Measurements from ENCODE around the gene BPHL.
"Not testable (repeated sequence)": the region's sequence is repeated elsewhere in the genome, so short reads cannot be mapped to it uniquely, and the experiment has no call there.

Gene BPHL

GRCh38 chr6:3157131-3157933 lies 38.8 kb downstream of the BPHL start, which contains the start of gene TUBB2A:
TSS of gene TUBB2A (minus strand) at chr6:3157544. CDS start at chr6:3157463, 81 bp downstream.
- DNase-seq, result peak; percentile 72 to 84

DNA sequence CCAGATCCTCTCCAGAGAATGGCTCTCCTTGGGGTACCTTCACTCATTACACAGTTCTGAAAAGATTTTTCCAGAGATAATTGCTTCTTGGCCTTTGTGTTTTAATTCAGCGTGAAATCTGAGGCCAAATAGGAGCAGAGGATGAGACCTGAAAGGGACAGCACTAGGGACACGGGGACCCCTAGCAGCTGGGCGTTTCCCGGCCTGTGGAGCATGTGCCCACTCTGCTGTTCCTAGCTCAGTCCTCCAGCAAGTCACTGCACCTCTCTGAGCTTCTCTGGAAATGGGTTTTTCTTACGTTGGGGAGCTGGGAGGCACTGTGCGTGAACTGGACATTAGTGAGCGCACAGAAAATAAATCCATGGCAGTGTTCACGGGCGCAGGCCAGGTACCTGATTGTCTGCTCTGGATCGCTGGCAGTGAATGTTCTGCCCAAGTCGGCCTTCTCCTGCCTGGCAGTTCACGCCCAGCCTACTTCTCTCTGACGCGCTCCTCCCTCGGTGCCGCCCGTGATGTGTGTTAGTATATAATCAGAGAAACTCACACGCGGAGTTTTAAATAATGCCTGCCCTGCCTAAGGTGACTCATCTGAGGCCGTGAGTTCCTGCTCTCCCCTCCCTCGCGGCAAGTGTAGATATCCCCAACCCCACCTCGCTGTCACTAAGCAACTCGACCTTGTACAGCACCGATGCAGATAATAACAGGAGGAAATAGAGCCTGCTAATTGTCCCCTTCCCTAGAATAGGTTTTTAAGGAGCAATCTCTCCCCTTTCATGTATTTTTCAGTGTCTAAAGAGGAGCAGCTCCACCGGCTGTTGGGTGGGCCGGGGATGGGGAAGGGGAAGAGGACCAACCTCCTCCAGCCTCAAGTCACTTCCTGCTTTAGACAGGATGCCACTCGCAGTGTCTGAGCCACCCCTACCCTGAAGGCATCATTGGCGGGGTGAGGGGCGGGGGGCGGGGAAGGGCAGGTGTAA lies 41.6 kb downstream of the BPHL start:
- DNase-seq, result no peak

- DNase-seq, result no peak
Observed at GRCh38 chr6:3162067-3162497, 43.6 kb downstream of the BPHL start.

DNA sequence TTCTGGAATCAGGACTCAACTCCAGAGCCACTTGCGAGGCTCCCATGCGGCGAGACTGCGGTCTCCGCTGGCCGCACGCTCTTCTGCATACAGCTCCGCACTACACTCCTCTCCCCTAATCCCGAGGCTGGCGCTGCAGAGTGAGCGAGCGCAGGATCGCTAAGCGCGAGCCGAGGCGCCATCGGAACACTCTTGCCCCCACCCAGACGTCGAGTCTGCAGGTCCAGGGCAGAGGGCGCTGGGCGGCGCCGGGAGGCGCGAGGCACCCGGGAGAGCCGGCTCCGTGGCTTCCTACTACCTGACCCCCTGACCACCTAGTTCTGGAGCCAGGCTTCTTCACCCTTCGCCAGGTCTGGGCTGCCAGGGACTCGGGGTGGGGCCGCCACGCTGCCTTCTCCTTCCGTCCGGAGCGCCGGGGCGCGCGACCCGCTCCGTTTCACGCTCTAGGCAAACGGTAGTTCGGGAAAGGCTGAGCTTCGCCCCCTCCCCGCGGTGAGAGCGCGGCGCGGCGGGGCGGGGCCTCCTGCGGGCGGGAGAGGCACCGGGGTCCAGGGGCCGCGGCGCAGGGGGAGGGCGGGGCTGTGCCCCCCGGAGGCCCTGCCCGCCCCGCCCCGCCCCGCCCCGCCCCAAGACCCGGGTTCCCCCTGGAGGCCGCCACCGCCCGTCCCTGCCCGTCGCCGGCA lies 44.2 kb downstream of the BPHL start:
- peak; percentile 75 to 84 for DNase-seq

- DNase-seq, result no peak
Observed at GRCh38 chr6:3163248-3163594, 44.7 kb downstream of the BPHL start.

DNA sequence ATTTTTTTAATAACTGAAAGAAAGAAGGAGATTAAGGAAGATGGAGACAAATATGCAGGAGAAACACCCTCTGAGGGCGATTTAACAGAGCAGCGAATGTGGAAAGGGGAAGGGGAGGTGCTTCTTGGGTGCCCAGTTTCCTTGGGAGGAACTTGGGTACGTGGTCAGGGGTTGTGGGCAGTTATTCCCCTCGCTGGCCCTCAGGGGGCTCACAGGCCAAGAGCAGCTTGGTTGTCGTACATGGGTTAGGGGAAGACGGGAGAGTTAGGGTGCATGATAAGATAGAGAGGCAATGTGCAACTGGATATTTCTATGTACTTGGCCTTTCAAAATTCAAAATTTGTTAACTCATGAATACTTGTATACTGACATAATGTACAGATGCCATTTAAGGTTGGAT lies 45.9 kb downstream of the BPHL start:
- DNase-seq, result no peak

DNA sequence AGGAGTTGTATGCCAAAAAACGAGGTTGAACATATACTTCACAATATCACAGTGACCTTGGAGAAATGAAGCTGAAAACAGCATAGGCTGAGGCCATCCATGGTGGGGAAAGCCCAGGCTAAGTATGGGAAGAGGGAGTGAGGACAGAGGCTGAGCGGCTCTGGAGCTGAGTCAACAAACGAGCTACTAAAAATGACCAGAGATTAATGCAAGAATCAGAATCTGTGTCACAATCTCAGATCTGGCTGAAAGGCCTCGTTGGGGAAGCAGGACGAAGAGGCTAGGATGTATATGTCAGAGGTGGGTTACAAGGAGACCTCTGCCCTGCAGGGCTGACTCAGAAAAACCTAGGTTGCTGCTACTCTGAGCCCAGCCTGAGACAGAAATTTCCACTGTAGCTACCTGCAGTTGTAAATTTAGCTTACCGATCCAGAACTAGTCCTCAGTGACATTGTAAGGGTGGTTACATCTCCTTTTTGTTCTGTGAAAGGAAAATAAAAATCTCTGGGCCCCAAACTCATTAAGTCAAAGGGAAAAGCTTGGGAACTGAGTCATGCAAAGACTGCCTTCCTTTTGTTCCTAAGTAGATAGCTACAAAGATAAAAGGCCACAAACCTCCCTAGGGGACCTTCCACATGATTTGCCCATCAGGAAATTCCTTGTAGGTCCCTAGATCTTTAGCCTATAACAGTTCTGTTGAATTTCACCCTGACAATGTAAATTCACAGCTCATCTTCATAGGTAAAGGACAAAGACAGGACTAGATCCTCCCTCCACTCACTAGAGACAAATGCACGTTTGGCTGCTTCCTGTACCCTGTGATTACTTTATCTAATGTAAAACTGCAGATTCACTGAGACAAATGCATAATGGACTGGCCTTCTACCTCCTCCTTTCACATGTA lies 47.4 kb downstream of the BPHL start:
- DNase-seq, result no peak

GRCh38 chr6:3166535-3167225 lies 48.2 kb downstream of the BPHL start:
- DNase-seq, result not testable (repeated sequence)

DNA sequence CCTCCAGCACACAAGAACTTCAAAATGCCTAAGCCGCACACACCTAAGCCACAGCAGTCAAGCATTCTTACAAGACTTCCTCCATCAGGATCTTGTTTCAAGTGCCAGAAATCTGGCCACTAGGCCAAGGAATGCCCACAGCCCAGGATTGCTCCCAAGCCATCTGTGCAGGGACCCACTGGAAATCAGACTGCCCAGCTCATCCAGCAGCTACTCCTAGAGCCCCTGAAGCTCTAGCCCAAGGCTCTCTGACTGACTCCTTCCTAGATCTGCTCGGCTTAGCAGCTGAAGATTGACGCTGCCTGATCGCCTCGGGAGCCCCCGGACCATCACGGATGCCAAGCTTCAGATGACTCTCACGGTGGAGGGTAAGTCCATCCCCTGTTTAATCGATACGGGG lies 49.5 kb downstream of the BPHL start:
- DNase-seq, result not testable (repeated sequence)

DNA sequence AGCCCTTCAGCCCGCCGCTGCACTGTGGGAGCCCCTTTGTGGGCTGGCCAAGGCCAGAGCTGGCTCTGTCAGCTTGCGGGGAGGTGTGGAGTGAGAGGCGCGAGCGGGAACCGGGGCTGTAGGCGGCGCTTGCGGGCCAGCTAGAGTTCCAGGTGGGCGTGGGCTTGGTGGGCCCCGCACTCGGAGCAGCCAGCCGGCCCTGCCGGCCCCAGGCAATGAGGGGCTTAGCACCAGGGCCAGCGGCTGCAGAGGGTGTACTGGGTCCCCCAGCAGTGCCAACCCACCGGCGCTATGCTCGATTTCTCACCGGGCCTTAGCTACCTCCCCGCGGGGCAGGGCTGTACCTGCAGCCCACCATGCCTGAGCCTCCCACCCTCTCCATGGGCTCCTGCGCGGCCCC lies 52.2 kb downstream of the BPHL start:
- not testable (repeated sequence) for DNase-seq

DNA sequence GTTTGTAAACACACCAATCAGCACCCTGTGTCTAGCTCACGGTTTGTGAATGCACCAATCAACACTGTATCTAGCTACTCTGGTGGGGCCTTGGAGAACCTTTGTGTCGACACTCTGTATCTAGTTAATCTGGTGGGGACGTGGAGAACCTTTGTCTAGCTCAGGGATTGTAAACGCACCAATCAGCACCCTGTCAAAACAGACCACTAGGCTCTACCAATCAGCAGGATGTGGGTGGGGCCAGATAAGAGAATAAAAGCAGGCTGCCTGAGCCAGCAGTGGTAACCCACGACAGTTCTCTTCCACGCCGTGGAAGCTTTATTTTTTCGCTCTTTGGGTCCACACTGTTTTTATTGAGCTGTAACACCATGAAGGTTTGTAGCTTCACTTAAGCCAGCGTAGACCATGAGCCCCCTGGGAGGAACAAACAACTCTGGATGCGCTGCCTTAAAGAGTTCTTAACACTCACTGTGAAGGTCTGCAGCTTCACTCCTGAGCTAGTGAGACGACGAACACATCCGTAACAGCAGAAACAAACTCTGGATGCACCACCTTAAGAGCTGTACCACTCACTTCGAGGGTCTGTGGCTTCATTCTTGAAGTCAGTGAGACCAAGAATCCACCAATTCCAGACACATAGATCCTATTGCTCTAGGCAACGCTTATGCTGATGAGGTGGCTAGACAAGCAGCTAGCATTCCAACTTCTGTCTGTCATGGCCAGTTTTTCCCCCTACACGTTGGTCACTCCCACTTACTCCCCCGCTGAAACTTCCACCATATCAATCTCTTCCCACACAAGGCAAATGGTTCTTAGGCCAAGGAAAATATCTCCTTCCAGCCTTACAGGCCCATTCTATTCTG lies 53.0 kb downstream of the BPHL start:
- not testable (repeated sequence) for DNase-seq

- not testable (repeated sequence) for DNase-seq
Observed at GRCh38 chr6:3172789-3173188, 54.3 kb downstream of the BPHL start.

DNA sequence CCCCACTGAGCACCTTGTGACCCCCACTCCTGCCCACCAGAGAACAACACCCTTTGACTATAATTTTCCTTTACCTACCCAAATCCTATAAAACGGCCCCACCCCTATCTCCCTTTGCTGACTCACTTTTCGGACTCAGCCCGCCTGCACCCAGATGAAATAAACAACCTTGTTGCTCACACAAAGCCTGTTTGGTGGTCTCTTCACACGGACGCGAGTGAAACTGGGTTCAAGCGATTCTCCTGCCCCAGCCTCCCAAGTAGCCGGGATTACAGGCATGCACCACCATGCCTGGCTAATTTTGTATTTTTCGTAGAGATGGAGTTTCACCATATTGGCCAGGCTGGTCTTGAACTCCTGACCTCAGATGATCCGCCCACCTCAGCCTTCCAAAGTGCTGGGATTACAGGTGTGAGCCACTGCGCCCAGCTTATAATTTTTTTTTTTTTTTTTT lies 55.2 kb downstream of the BPHL start:
- not testable (repeated sequence) for DNase-seq

- DNase-seq, result no peak
Observed at GRCh38 chr6:3175715-3176402, 57.3 kb downstream of the BPHL start.

- DNase-seq, result no peak
Observed at GRCh38 chr6:3176562-3177355, 58.2 kb downstream of the BPHL start.

DNA sequence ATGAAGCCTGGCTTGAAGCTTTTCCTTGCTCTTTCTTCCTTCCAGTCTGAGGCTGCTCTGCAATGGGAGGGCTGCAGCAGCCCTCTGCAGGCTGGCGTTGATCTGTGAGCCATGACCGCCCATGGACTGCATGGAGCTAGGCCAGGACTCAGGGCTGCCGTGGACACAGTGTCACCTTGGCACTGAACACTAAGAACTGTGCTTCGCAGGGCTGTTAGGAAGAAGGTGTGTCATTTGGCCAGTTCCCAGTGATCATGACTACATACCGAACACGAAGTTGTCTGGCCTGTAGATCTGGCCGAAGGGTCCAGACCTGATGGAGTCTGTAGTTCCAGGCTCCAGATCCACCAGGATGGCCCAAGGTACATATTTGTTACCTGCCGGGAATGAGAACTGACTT lies 60.2 kb downstream of the BPHL start:
- DNase-seq, result not testable (repeated sequence)

GRCh38 chr6:3179945-3180344 lies 61.4 kb downstream of the BPHL start:
- DNase-seq, result not testable (repeated sequence)

- no peak for DNase-seq
Observed at GRCh38 chr6:3181105-3181504, 62.6 kb downstream of the BPHL start.

GRCh38 chr6:3183066-3183465 lies 64.6 kb downstream of the BPHL start:
- no peak for DNase-seq

Measured in NCI-H1930 (cell line).